K562 (cell line): Measurements from ENCODE around the gene NDOR1. TPM values are rescaled to one million over a fixed set of nuclear protein-coding genes. Genes with fewer than 3 reads are reported as not detected.

Source experiments
- CBFA2T3 ChIP-seq: fragments of 450-650 bp; IDR thresholded peaks from 2 replicates; pipeline ENCODE4 v1.6.1; 2017
- ELF1 ChIP-seq: fragments of 200-800 bp; sonication (Bioruptor generic); IDR thresholded peaks from 2 replicates; pipeline ENCODE4 v1.6.1; 2016; ENCODE audit warnings: missing genetic modification characterization, missing compliant biosample characterization
- FOXJ3 ChIP-seq: sonication (generic); formaldehyde crosslinking; IDR thresholded peaks from 2 replicates; pipeline ENCODE4 v1.4.0; 2020; ENCODE audit warnings: mild to moderate bottlenecking, missing genetic modification reagents
- HMBOX1 ChIP-seq: sonication (generic); IDR thresholded peaks from 2 replicates; pipeline ENCODE4 v1.6.1; 2016
- HNRNPK ChIP-seq: fragments of 200-400 bp; formaldehyde crosslinking; IDR thresholded peaks from one replicate; pipeline ENCODE4 v1.6.1; 2018; ENCODE audit warnings: mild to moderate bottlenecking, low read depth, low read length; ENCODE audit not compliant: poor library complexity, severe bottlenecking
- HNRNPL ChIP-seq: fragments of 200-400 bp; formaldehyde crosslinking; IDR thresholded peaks from 2 replicates; pipeline ENCODE4 v1.6.1; 2017; ENCODE audit warnings: low read depth, mild to moderate bottlenecking, low read length
- IRF2 ChIP-seq: sonication (generic); formaldehyde crosslinking; IDR thresholded peaks from 2 replicates; pipeline ENCODE4 v1.8.1; 2022; ENCODE audit warnings: mild to moderate bottlenecking, missing genetic modification reagents
- KAT2B ChIP-seq: IDR thresholded peaks from one replicate; pipeline ENCODE4 v1.6.1; 2012; ENCODE audit warnings: low read depth, mild to moderate bottlenecking, control low read depth, inconsistent platforms, low read length, moderate library complexity
- KDM2B ChIP-seq: fragments of 250-450 bp; sonication (Bioruptor Pico); IDR thresholded peaks from 2 replicates; pipeline ENCODE4 v1.8.0; 2021; ENCODE audit warnings: mild to moderate bottlenecking, moderate library complexity
- MEF2A ChIP-seq: IDR thresholded peaks from 2 replicates; pipeline ENCODE4 v1.6.1; 2011; ENCODE audit warnings: low read depth, mild to moderate bottlenecking, low read length, moderate library complexity; ENCODE audit not compliant: control insufficient read depth
- MXI1 ChIP-seq: IDR thresholded peaks from 2 replicates; pipeline ENCODE4 v1.6.1; 2011; ENCODE audit warnings: low read depth, mild to moderate bottlenecking, improper control_type of control experiment, low read length
- NCOA4 ChIP-seq: fragments of 450-650 bp; IDR thresholded peaks from 2 replicates; pipeline ENCODE4 v1.6.1; 2018; ENCODE audit warnings: mild to moderate bottlenecking; ENCODE audit not compliant: partially characterized antibody
- NFE2 ChIP-seq: IDR thresholded peaks from 2 replicates; pipeline ENCODE4 v1.6.1; 2014; ENCODE audit warnings: antibody characterized with exemption, low read depth
- PHB ChIP-seq: fragments of 250-450 bp; sonication (Bioruptor Pico); IDR thresholded peaks from 2 replicates; pipeline ENCODE4 v1.5.0; 2021
- POLR2G ChIP-seq: fragments of 200-400 bp; formaldehyde crosslinking; IDR thresholded peaks from 2 replicates; pipeline ENCODE4 v1.6.1; 2017; ENCODE audit warnings: low read depth, mild to moderate bottlenecking, antibody characterized with exemption, low read length, moderate library complexity
- RB1 ChIP-seq: fragments of 450-650 bp; IDR thresholded peaks from 2 replicates; pipeline ENCODE4 v1.6.1; 2017; ENCODE audit warnings: low read depth, mild to moderate bottlenecking
- RFX5 ChIP-seq: IDR thresholded peaks from 2 replicates; pipeline ENCODE4 v1.6.1; 2011; ENCODE audit warnings: low read depth, mild to moderate bottlenecking, improper control_type of control experiment, low read length
- SRSF7 ChIP-seq: fragments of 200-400 bp; formaldehyde crosslinking; optimal IDR thresholded peaks from 2 replicates; pipeline ENCODE3; 2017; ENCODE audit warnings: mild to moderate bottlenecking, low read depth, low read length
- TBL1XR1 ChIP-seq, 2 experiments: IDR thresholded peaks; 2 replicates each; pipeline ENCODE4 v1.6.1; 2012; ENCODE audit warnings: improper control_type of control experiment in 2 of 2, low read length in 2 of 2, mild to moderate bottlenecking in 1 of 2
- TFAM ChIP-seq: fragments of 250-450 bp; sonication (Bioruptor Pico); conservative IDR thresholded peaks from 2 replicates; pipeline ENCODE4 v1.5.0; 2021; ENCODE audit warnings: mild to moderate bottlenecking, moderate library complexity
- VEZF1 ChIP-seq: fragments of 200-800 bp; sonication (Bioruptor generic); IDR thresholded peaks from 2 replicates; pipeline ENCODE4 v1.6.1; 2017; ENCODE audit warnings: missing genetic modification characterization, missing compliant biosample characterization
- ZC3H4 ChIP-seq: sonication (generic); formaldehyde crosslinking; IDR thresholded peaks from 2 replicates; pipeline ENCODE4 v1.9.0; 2021; ENCODE audit warnings: missing genetic modification reagents, borderline replicate concordance
- ZNF184 ChIP-seq: sonication (generic); formaldehyde crosslinking; IDR thresholded peaks from 2 replicates; pipeline ENCODE4 v1.5.0; 2020; ENCODE audit warnings: missing genetic modification reagents
- ZNF253 ChIP-seq: fragments of 250-450 bp; sonication (Bioruptor Pico); conservative IDR thresholded peaks from 2 replicates; pipeline ENCODE4 v1.6.1; 2021; ENCODE audit warnings: mild to moderate bottlenecking
- ZNF740 ChIP-seq, 3 experiments: fragments of 200-800 bp in 1 of 3; sonication (Bioruptor generic) in 1 of 3; sonication (generic) in 1 of 3; formaldehyde crosslinking in 1 of 3; IDR thresholded peaks; 2 replicates each; pipeline versions ENCODE4 v1.6.1 to v1.8.0; 2016 to 2022; ENCODE audit warnings: mild to moderate bottlenecking in 2 of 3, missing compliant biosample characterization in 2 of 3, missing genetic modification characterization in 2 of 3, missing genetic modification reagents in 1 of 3
- polyA plus RNA-seq, 8 experiments: library from polyadenylated mRNA; depleted of rRNA in 4 of 8; stranded (reverse) in 5 of 8; unstranded in 3 of 8; fragments of >200 nt; fragmentation: Nextera tagmentation in 2 of 8; fragmentation: Illumina TruSeq in 1 of 8; extraction: Ambion mirVana in 2 of 8; extraction: Trizol in 1 of 8; gene quantifications; 2 replicates each; pipeline versions ENCODE4 v1.2.1 to v1.2.3, GENCODE V29; 2011 to 2014; ENCODE audit warnings: inconsistent platforms in 1 of 8, missing spikeins in 1 of 8
- total RNA-seq, 7 experiments: library from RNA; depleted of rRNA in 6 of 7; stranded (reverse); fragments of >200 nt in 6 of 7; fragmentation: Illumina TruSeq in 2 of 7; extraction: Trizol in 2 of 7; gene quantifications; 2 replicates each; pipeline versions ENCODE4 v1.2.1 to v1.2.3, GENCODE V29; 2011 to 2021; ENCODE audit warnings: low replicate concordance in 1 of 7

The NDOR1 gene
- total and polyA plus RNA-seq, 9 of the 15 experiments (the other 6 are each of a cell fraction or from before 2014, with no cell fraction given) = 0.06 to 36.9 (median 6.9) TPM

- TF ChIP-seq SRSF7 (no peak), ELF1 (tag) (no peak), ZC3H4 (no peak), HNRNPK (no peak), KAT2B (no peak), POLR2G (peak; percentile 49; the same call in 1 of the 2 replicates), KDM2B (CRISPR knock-in tag) (no peak), ZNF740 (CRISPR knock-in tag; IDR thresholded peaks at IDR 0.05) (no peak), ZNF740 (tag; IDR thresholded peaks at IDR 0.05) (0 out of 4 replicates have a peak, but pooled peaks of 1 of the 2 experiments have one; percentile 17), HMBOX1 (no peak), ZNF184 (CRISPR knock-in tag) (no peak), MEF2A (no peak), FOXJ3 (no peak), ZNF253 (no peak), IRF2 (no peak), RB1 (no peak), TFAM (CRISPR knock-in tag) (no peak), MXI1 (no peak), TBL1XR1 (IDR thresholded peaks at IDR 0.05; ENCODE audit: low read length in 2 of 2) (no peak), RFX5 (no peak), VEZF1 (CRISPR knock-in tag) (no peak), CBFA2T3 (no peak), PHB (CRISPR knock-in tag) (no peak), HNRNPL (0 out of 2 replicates have a peak, but pooled peaks have one; percentile 30), NFE2 (peak; percentile 37; the same call in 1 of the 2 replicates), NCOA4 (no peak)
These were observed 27.9 kb downstream of the NDOR1 start (continued) for GRCh38 chr9:137233143-137233980.
